DND-41 (cell line): ENCODE data around the gene NELFA.
A peak's percentile ranks its signal among the peaks of the same experiment; 100 is the strongest.
"Not testable (repeated sequence)": the region's sequence is repeated elsewhere in the genome, so short reads cannot be mapped to it uniquely, and the experiment has no call there.

Source experiments
- ATAC-seq: fragments of 200-7000 bp; cut with Tn5 transposase; 3 replicates; pipeline ENCODE4 v1.9.1; 2021; ENCODE audit warnings: low read depth; ENCODE audit not compliant: insufficient read depth
- DNase-seq: peaks from one replicate; pipeline ENCODE4 v3.0.0-alpha.2; 2020
- H2AFZ ChIP-seq: 2 replicates; pipeline ENCODE4 v1.6.0; 2012; ENCODE audit warnings: low read depth, low read length
- H3K27ac ChIP-seq: 2 replicates; pipeline ENCODE4 v1.5.1; 2012; ENCODE audit warnings: low read length, inconsistent platforms
- H3K27me3 ChIP-seq: fragments of 200-600 bp; sonication (generic); 2 replicates; pipeline ENCODE4 v1.6.0; 2012; ENCODE audit warnings: low read length, mild to moderate bottlenecking, inconsistent platforms; ENCODE audit not compliant: insufficient read depth, poor library complexity
- H3K36me3 ChIP-seq: 2 replicates; pipeline ENCODE4 v1.5.1; 2012; ENCODE audit warnings: low read length, inconsistent platforms; ENCODE audit not compliant: insufficient read depth
- H3K4me1 ChIP-seq: 2 replicates; pipeline ENCODE4 v1.5.1; 2012; ENCODE audit warnings: mild to moderate bottlenecking, low read length; ENCODE audit not compliant: insufficient read depth
- H3K4me2 ChIP-seq: 2 replicates; pipeline ENCODE4 v1.6.0; 2012; ENCODE audit warnings: mild to moderate bottlenecking, moderate library complexity, low read length, inconsistent platforms; ENCODE audit not compliant: insufficient read depth
- H3K4me3 ChIP-seq, 2 experiments: fragments of 200-600 bp in 1 of 2; shearing (Covaris generic) in 1 of 2; 2 replicates each; pipeline ENCODE4 v1.5.1; 2012 to 2016; ENCODE audit warnings: inconsistent platforms in 2 of 2, low read length in 2 of 2, mild to moderate bottlenecking in 2 of 2, low read depth in 1 of 2, moderate library complexity in 1 of 2
- H3K79me2 ChIP-seq: 2 replicates; pipeline ENCODE4 v1.6.0; 2012; ENCODE audit warnings: low read length, inconsistent platforms; ENCODE audit not compliant: insufficient read depth
- H3K9ac ChIP-seq: 2 replicates; pipeline ENCODE4 v1.6.0; 2012; ENCODE audit warnings: low read depth, mild to moderate bottlenecking, inconsistent platforms, low read length, moderate library complexity
- H3K9me3 ChIP-seq: 2 replicates; pipeline ENCODE4 v1.5.1; 2012; ENCODE audit warnings: low read length, moderate library complexity, mild to moderate bottlenecking, inconsistent platforms; ENCODE audit not compliant: insufficient read depth, severe bottlenecking
- H4K20me1 ChIP-seq: 2 replicates; pipeline ENCODE4 v1.6.0; 2012; ENCODE audit warnings: low read length; ENCODE audit not compliant: insufficient read depth
- EZH2 ChIP-seq: IDR thresholded peaks from 3 replicates; pipeline ENCODE4 v1.6.1; 2012; ENCODE audit warnings: borderline replicate concordance, low read depth, mild to moderate bottlenecking, moderate library complexity, low read length, inconsistent platforms; ENCODE audit not compliant: severe bottlenecking
- TF ChIP-seq, protein P1 (sequence below): IDR thresholded peaks from 2 replicates; pipeline ENCODE4 v1.5.1; 2012; ENCODE audit warnings: borderline replicate concordance, low read length, moderate library complexity, mild to moderate bottlenecking; ENCODE audit not compliant: poor library complexity, severe bottlenecking; ENCODE audit errors: extremely low read depth

The NELFA gene

DNA sequence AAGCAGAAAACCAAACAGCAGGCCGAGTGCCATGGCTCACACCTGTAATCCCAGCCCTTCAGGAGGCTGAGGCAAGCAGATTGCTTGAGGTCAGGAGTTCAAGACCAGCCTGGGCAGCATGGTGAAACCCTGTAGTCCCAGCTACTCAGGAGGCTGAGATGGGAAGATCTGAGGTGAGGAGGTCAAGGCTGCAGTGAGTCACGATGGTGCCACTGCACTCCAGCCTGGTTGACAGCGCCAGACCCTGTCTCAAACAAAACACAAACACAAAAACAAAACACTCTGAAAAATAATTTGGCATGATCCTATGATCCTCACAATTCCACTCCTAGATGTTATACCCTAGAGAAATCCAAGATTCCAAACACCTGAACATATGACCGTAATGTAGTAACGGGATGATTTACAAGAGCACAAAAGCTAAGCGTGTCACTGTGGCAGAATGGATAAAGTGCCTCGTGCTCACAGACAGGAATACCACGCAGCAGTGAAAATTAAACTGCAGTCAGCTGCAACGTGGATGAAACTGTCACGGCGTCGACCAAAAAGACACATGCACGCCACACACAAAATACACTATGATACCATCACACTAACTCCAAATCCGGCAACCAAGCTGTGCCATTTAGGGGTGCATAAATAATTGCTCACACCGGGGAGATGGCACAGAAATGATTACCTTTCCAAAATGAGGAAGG is 1.7 kb downstream of the NELFA start:
- Histone ChIP-seq H3K27me3 (peaks cover 1% of the 10 kb centered on the region), H3K36me3 (peaks cover 41% of the 10 kb centered on the region), H3K79me2 (peaks cover 67% of the 10 kb centered on the region), H3K9me3 (no peaks in the 10 kb centered on the region), H3K4me3 (peak overlapping the region; percentile 61 to 98; a peak in 3 of 4 replicates), H2AFZ (no peak overlapping the region), H4K20me1 (peaks cover 33% of the 10 kb centered on the region), H3K4me2 (peak overlapping the region; percentile 98), H3K4me1 (peaks cover 35% of the 10 kb centered on the region), H3K27ac (peak overlapping the region; percentile 15; the same call in 1 of the 2 replicates), H3K9ac (peak overlapping the region; percentile 82)
- TF ChIP-seq, protein P1, sequence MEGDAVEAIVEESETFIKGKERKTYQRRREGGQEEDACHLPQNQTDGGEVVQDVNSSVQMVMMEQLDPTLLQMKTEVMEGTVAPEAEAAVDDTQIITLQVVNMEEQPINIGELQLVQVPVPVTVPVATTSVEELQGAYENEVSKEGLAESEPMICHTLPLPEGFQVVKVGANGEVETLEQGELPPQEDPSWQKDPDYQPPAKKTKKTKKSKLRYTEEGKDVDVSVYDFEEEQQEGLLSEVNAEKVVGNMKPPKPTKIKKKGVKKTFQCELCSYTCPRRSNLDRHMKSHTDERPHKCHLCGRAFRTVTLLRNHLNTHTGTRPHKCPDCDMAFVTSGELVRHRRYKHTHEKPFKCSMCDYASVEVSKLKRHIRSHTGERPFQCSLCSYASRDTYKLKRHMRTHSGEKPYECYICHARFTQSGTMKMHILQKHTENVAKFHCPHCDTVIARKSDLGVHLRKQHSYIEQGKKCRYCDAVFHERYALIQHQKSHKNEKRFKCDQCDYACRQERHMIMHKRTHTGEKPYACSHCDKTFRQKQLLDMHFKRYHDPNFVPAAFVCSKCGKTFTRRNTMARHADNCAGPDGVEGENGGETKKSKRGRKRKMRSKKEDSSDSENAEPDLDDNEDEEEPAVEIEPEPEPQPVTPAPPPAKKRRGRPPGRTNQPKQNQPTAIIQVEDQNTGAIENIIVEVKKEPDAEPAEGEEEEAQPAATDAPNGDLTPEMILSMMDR, result no peak
- no peak for ATAC-seq
- DNase-seq, result no peak

DNA sequence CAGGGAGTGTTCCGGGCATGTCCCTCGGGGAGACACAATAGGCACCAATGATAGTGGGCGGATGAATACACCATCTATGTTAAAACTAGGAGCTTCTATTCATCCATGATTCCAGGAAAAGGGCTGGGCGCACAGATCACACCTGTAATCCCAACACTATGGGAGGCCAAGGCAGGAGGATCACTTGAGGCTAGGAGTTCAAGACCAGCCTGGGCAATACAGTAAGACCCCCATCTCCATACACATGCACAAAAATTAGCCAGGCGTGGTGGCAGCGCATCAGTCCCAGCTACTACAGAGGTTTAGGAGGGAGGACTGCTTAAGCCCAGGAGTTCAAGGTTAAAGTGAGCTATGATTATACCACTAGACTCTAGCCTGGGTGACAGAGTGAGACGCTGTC is 2.4 kb downstream of the NELFA start:
- Histone ChIP-seq H3K27ac (no peak overlapping the region), H3K79me2 (peaks cover 73% of the 10 kb centered on the region), H3K27me3 (no peaks in the 10 kb centered on the region), H3K4me1 (peaks cover 35% of the 10 kb centered on the region), H3K4me2 (peak overlapping the region; percentile 98), H2AFZ (no peak overlapping the region), H3K4me3 (0 out of 4 replicates have a peak overlapping the region, but pooled peaks of 1 of the 2 experiments have one; percentile 0), H3K36me3 (peaks cover 41% of the 10 kb centered on the region), H4K20me1 (peaks cover 33% of the 10 kb centered on the region), H3K9me3 (no peaks in the 10 kb centered on the region), H3K9ac (no peak overlapping the region)
- no peak for TF ChIP-seq EZH2
- TF ChIP-seq, protein P1, result no peak
- ATAC-seq (no peak), DNase-seq (no peak)

DNA sequence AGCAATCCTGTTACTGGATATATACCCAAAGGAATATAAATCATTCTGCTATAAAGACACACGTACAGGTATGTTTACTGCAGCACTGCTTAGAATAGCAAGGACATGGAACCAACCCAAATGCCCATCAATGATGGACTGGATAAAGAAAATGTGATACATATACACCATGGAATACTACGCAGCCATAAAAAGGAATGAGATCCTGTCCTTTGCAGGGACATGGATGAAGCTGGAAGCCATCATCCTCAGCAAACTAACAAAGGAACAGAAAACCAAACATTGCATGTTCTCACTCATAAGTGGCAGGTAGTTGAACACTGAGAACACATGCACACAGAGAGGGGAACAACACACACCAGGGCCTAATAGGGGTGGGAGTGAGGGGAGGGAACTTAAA is 5.4 kb downstream of the NELFA start:
- ATAC-seq, H3K9ac ChIP-seq, H3K27ac ChIP-seq, H3K27me3 ChIP-seq, DNase-seq, H3K9me3 ChIP-seq, H2AFZ ChIP-seq, H3K4me3 ChIP-seq, H3K4me2 ChIP-seq: not testable (repeated sequence)
- Histone ChIP-seq H4K20me1 (peaks cover 43% of the 10 kb centered on the region), H3K36me3 (peaks cover 50% of the 10 kb centered on the region), H3K4me1 (peaks cover 23% of the 10 kb centered on the region), H3K79me2 (peaks cover 98% of the 10 kb centered on the region)

DNA sequence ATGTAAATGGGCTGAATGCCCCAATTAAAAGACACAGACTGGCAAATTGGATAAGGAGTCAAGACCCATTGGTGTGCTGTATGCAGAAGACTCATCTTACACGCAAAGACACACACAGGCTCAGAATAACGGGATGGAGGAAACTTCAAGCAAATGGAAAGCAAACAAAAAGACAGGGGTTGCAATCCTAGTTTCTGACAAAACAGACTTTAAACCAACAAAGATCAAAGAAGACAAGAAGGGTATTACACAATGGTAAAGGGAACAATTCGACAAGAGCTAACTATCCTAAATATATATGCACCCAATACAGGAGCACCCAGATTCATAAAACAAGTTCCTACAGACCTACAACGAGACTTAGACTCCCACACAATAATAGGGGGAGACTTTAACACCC is 9.5 kb downstream of the NELFA start:
- H2AFZ ChIP-seq, H3K9ac ChIP-seq, H3K4me3 ChIP-seq, H3K27ac ChIP-seq, H3K27me3 ChIP-seq, H3K4me1 ChIP-seq, H3K4me2 ChIP-seq, H3K9me3 ChIP-seq, ATAC-seq, DNase-seq: not testable (repeated sequence)
- peaks cover 53% of the 10 kb centered on the region for H4K20me1 ChIP-seq
- peaks cover 53% of the 10 kb centered on the region for H3K36me3 ChIP-seq
- H3K79me2 ChIP-seq, result peaks cover 97% of the 10 kb centered on the region
